ENCODE data around the gene GTF2I. TPM values are rescaled to one million over a fixed set of nuclear protein-coding genes. Genes with fewer than 3 reads are reported as not detected.

GTF2I gene
- 236 and 247 TPM in 2 replicates for total RNA-seq
- long read RNA-seq, full-length matches to known transcripts: 11 of 109 reads
- long read RNA-seq, partial matches to known transcripts: 91 of 109 reads
- long read RNA-seq, other reads (novel, unspliced or antisense): 7 of 109 reads

GRCh38 chr7:74657692-74658177 is at the start of gene GTF2I:
Gene GTF2I (plus strand): TSS chr7:74657718. CDS start chr7:74689129, 31,411 bp downstream.
- H3K27me3 Mint-ChIP-seq (ENCODE audit: unreplicated experiment): no peaks in the 10 kb centered on the region
- peak within 1 kb of the TSS; percentile 95 for H3K27ac Mint-ChIP-seq (ENCODE audit: unreplicated experiment)
- H3K4me1 Mint-ChIP-seq (ENCODE audit: unreplicated experiment): peaks cover 54% of the 10 kb centered on the region
- no peaks in the 10 kb centered on the region for H3K36me3 Mint-ChIP-seq (ENCODE audit: unreplicated experiment)
- no peaks in the 10 kb centered on the region for H3K9me3 Mint-ChIP-seq (ENCODE audit: unreplicated experiment)
- no peak for TF ChIP-seq CTCF (IDR thresholded peaks at IDR 0.05)
- peak within 1 kb of the TSS; percentile 87 for H3K4me3 Mint-ChIP-seq (ENCODE audit: unreplicated experiment)
- peak; percentile 88 for DNase-seq (ENCODE audit: extremely low spot score, unreplicated experiment)

- Mint-ChIP-seq H3K36me3 (ENCODE audit: unreplicated experiment) (no peaks in the 10 kb centered on the region), H3K9me3 (ENCODE audit: unreplicated experiment) (no peaks in the 10 kb centered on the region), H3K4me1 (ENCODE audit: unreplicated experiment) (peaks cover 19% of the 10 kb centered on the region), H3K27me3 (ENCODE audit: unreplicated experiment) (no peaks in the 10 kb centered on the region), H3K27ac (ENCODE audit: unreplicated experiment) (peak overlapping the region; percentile 83), H3K4me3 (ENCODE audit: unreplicated experiment) (no peak overlapping the region)
- DNase-seq (ENCODE audit: extremely low spot score, unreplicated experiment): no peak
- no peak for TF ChIP-seq CTCF (IDR thresholded peaks at IDR 0.05)
Observed at GRCh38 chr7:74612015-74612829, 45.3 kb upstream of the GTF2I start.

GRCh38 chr7:74615933-74616780 is 41.4 kb upstream of the GTF2I start:
- H3K27me3 Mint-ChIP-seq (ENCODE audit: unreplicated experiment): no peaks in the 10 kb centered on the region
- no peak for TF ChIP-seq CTCF (IDR thresholded peaks at IDR 0.05)

GRCh38 chr7:74617180-74617744 is 40.3 kb upstream of the GTF2I start:
- H3K36me3 Mint-ChIP-seq (ENCODE audit: unreplicated experiment): no peaks in the 10 kb centered on the region
- no peak for TF ChIP-seq CTCF (IDR thresholded peaks at IDR 0.05)
- H3K27me3 Mint-ChIP-seq (ENCODE audit: unreplicated experiment): no peaks in the 10 kb centered on the region
- no peak overlapping the region for H3K27ac Mint-ChIP-seq (ENCODE audit: unreplicated experiment)
- DNase-seq (ENCODE audit: extremely low spot score, unreplicated experiment): no peak
- H3K9me3 Mint-ChIP-seq (ENCODE audit: unreplicated experiment): no peaks in the 10 kb centered on the region
- H3K4me3 Mint-ChIP-seq (ENCODE audit: unreplicated experiment): no peak overlapping the region
- H3K4me1 Mint-ChIP-seq (ENCODE audit: unreplicated experiment): peaks cover 9% of the 10 kb centered on the region

More at GRCh38 chr7:74615933-74616780, 41.4 kb upstream of the GTF2I start:
- no peak for DNase-seq (ENCODE audit: extremely low spot score, unreplicated experiment)
- no peaks in the 10 kb centered on the region for H3K9me3 Mint-ChIP-seq (ENCODE audit: unreplicated experiment)
- H3K4me3 Mint-ChIP-seq (ENCODE audit: unreplicated experiment): no peak overlapping the region
- no peaks in the 10 kb centered on the region for H3K36me3 Mint-ChIP-seq (ENCODE audit: unreplicated experiment)
- no peak overlapping the region for H3K27ac Mint-ChIP-seq (ENCODE audit: unreplicated experiment)
- peaks cover 14% of the 10 kb centered on the region for H3K4me1 Mint-ChIP-seq (ENCODE audit: unreplicated experiment)

All from osteocyte (in vitro differentiated cells).